Stimulated activated naive CD4-positive, alpha-beta T cell (primary cell): ENCODE data around the gene CYTH4.
A peak's percentile ranks its signal among the peaks of the same experiment; 100 is the strongest.
"Not testable (repeated sequence)": the region's sequence is repeated elsewhere in the genome, so short reads cannot be mapped to it uniquely, and the experiment has no call there.

Source experiments
- DNase-seq, 6 experiments: peaks; one replicate each; lab custom pipeline; 2025; lab: John Stamatoyannopoulos, UW

The CYTH4 gene, protein sequence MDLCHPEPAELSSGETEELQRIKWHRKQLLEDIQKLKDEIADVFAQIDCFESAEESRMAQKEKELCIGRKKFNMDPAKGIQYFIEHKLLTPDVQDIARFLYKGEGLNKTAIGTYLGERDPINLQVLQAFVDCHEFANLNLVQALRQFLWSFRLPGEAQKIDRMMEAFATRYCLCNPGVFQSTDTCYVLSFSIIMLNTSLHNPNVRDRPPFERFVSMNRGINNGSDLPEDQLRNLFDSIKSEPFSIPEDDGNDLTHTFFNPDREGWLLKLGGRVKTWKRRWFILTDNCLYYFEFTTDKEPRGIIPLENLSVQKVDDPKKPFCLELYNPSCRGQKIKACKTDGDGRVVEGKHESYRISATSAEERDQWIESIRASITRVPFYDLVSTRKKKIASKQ

DNA sequence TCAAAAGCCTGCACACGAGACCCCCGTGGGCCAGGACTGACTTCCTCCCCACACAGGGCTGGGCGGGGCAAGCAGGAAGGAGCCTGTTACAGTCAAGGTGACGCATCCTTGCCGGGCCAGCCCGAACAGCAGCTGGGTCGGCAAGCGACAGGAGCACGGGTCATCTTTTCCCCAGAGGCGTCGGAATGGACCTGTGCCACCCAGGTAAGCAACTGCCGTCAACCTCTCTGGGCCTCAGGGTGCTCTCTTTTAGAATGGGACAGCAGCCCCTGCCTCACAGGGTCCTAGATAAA lies at the start of gene CYTH4:
TSS of gene CYTH4 (plus strand) at position 124 of the 293 bp plus-strand sequence. CDS start at position 186, 62 bp downstream.
- DNase-seq, result peak; percentile 42 to 72 (median 58)

DNA sequence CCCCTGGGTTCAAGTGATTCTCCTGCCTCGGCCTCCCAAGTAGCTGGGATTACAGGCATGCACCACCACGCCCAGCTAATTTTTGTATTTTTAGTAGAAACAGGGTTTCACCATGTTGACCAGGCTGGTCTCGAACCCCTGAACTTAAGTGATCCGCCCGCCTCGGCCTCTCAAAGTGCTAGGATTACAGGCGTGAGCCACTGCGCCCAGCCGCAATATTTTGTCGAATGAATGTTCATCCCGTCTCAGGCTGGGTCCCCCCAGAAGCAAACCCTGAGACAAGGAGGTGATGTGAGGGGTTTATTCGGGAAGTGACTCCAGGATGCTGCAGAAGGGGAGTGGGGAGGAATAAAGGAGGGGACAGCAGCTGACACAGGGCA lies 48.9 kb upstream of the CYTH4 start:
- not testable (repeated sequence) for DNase-seq

DNA sequence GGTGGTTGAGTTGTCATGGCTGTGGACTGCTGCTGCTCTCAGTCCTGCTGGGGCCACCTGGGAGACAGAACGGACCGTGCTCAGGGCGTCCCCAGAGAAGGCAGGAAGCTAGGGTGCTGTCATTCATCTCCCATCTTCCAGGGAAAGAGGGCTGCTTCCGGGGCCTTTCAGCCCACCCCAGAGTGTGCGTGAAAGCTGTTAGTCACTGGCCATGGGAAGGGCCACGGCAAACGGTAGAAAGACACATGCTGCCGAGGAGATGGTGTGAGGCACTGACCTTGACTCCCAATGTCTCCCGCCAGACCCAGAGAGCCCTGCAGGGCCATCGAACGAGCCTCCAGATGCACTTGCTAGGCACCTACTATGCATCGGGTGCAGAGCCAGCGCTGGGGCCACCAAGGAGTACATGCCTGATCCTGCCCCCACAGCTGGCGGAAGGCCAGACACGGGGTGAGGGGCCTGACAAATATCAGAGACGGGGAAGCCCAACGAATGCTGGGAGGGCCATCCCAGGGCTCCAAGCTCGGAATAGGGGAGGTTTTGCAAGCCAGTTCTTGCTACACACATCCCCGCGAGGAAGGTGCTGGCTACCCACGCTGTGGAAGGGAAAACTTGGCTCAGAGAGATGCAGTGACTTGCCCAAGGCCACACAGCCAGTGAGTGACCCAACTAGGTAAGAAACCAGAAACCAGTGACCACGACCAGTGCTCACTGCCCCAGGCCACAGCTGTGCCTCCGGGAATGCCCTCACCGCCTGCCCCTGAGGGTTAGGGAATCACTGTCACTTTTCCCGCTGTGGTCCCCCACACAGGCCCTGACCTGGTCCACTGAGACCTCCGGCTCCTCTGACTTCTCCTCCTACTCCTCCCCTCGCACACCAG lies 48.3 kb upstream of the CYTH4 start:
- DNase-seq, result no peak

DNA sequence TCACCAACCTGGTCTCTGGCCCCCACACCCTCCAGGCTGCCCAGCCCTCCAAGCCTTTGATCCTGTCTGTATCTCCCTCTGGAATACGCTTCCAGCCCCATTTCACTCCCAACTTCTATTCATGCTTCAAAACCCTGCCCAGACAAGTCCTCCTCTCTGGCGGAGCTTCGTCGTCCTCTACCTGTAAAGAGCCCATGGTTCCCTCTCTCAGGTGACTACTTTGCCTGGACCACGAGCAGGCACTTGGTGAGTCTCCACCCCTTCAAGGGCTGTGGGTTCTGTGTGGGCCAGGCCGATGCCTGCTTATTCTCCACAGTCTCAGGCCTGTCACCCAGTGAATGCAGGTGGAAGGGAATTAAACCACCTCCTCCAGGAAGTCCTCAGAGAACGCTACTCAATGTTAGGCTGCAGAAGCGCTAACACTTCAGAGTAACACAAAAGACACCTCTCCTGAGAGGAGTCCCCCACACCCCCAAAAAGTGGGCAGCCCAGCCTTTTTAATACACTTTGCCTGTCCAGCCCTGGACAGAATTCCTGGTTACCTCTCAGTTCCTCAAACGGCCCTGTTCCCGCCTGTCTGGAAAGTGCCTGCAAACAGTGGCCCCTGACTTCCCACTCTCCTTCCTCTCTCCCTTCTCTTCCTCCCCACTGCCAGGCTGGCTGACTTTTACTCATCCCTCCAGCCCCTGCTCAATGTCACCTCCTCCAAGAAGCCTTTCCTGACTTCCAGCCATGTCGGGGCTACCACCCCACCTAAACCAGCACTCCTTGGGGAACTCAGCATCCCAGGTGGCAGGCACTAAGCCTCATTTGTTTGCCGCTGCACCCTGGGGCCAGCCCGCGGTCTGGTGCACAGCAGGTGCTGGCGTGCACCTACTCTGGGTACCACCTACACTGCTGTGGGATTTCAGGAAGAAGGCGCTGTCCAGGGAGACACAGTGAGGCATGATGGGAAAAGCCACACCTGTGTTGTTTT lies 47.3 kb upstream of the CYTH4 start:
- DNase-seq, result no peak

DNA sequence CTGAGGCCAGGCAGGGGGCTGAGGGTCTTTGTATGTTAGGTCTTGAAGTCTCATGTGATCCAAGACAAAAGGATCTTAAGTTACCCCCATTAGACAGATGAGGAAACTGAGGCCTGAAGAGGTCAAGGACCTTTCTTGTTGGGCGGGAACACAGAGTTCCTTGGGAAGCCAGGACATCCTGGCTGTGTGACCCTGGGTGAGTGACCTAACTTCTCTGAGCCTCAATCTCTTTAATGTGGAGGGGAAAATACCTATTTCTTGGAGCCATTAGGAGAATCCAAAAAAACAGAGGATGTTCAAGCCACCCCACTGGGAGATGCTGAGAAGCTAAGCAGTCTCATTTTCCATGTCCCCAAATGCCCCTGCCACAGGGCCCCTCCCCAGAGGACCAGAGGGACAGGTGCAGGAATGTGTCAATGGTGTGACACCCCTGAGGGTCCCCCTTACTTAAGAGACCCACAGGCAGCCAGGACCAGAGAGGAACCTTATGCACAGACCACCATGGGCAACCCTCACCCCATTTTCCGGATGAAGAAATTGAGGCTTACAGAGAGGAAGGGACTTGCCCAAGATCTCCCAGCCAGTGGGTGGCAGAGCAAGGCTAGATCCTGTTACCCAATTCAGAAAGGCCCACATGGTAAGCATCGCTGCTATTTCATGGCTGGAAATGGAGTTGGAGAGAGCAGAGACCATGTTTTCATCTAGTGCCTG lies 46.3 kb upstream of the CYTH4 start:
- peak in 1 of 6 experiments; percentile 15 for DNase-seq

DNA sequence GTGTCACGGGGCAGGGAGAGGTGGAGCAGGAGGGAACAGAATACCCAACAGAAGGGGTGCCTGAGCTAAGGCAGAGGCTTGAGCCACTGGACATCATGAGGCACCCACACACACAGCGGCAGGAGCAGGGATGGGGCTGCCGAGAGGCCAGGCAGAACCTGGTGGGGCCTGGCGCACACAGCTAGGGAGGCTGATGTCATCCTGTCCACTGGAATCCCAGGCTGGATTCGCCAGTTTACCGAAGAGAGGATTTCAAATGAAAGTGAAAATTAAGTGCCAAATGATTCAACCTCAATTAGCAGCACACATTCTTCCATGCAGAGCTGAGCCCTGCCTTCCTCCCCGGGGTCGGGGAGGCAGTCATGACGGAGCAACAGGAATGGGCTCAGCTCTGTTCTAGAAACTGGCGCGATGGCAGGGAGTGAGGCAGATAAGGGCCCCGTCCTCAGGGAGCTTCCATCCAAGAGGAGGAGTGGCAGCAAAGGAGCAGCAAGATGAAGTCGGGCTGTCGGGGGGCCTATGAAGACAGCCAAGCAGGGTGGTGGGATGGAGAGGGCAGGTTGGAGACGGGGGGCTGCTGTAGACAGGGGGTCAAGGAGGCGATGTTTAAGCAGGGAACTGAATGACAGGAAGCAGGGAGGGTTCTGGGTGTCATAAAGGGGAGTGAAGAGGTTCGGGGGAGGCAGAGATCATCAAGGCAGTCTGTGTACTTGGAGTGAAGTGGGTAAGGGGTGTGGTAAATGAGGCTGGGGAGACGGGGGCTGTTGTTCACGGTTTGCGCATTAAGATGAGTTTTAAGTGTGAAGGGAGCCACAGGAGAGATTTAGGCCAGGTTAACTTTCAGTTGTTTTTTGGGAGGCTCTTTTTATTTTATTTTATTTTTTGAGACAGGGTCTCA lies 44.7 kb upstream of the CYTH4 start:
- DNase-seq, result peak in 5 of 6 experiments; percentile 19 to 51 (median 30)

DNA sequence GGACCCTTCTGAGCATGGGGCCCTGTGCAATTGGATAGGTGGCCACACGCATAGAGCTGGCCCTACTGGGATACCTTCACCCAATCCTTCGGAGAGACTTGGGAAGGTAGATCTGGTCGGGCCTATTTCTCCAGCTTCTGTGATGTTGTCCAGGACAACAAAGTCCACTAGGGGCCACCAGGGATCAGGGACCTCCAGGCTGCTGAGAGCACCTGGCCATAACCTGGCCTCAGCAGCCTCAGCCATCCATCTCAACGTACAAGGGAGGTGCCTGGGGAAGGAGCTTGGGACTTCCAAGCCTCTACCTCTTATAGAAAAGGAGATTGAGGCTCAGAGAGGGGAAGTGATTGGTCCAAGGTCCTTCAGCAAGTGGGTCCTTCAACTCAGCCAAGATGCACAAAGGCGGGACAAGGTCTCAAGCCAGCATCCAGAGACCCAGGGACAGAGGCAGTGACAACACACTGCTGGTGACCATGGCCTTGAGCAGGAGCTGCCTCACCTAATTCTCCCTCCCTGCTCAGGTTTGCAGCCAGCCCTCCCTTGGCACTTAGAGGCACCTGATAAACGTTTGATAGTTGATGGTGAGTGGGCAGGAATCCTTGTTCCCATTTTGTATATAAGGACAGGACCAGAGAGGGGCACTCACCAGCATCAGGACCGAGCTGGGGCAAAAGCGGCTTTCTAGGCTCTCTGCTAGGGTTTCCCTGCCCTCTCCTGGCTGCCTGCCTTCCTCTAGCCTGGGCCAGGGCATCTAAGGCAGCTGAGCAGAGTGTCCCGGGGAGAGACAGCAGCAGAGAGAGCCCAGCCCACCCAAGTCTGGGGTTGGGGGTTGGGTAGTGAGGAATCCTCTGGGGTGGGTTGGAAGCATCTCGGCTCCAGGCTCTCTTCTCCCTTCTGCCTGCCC lies 42.7 kb upstream of the CYTH4 start:
- no peak for DNase-seq

DNA sequence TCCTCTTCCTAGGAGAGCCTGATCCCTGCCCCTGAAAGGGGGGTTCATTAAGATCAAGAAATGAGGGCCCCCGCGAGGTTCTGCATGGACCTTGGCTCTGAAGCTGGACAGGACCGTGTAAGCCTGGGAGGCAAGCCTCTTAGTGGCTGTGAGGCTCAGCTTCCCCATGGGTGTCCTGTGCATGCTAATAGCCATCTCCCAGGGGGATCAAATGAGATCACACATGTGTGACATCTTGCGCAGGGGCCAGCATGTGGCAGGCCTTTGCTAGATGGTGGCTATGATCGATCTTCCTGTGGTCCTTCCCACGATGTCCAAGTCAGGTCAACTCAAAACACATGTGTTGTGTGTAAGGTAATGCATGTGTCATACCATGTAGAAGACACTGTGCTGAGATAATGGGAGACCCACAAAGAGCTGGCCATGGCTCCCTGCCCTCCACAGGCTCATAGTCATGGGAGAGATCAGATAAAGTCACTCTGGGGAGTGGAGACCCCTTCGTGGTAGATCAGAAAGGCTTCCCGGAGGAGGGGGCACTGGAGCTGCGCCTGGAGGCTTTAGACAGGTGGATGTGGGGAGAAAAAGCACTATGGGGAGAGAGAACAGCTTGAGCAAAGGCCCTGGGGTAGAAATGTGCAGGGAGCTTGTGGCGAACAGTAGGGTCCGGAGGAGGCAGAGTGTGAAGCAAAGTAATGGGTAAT lies 41.9 kb upstream of the CYTH4 start:
- no peak for DNase-seq

DNA sequence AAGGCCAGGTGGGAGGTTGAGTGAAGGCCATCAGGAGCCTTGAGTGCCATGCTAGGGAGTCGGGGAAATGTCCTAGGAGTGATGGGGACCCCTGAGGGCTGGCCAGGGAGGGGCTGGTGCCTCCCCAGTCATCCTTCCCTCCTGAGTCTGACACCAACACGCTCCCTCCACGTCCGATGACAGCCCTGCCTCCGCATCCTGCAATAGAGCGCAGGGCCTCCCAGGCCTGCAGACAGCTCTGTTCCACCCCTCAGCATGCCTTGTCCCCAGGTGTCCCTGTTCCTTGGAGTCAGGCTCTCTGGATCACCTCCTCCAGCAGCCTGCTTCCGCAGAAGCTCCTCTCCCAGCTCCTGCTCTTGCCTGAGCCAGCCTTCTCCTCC lies 41.4 kb upstream of the CYTH4 start:
- DNase-seq, result peak in 2 of 6 experiments; percentile 16 to 43

DNA sequence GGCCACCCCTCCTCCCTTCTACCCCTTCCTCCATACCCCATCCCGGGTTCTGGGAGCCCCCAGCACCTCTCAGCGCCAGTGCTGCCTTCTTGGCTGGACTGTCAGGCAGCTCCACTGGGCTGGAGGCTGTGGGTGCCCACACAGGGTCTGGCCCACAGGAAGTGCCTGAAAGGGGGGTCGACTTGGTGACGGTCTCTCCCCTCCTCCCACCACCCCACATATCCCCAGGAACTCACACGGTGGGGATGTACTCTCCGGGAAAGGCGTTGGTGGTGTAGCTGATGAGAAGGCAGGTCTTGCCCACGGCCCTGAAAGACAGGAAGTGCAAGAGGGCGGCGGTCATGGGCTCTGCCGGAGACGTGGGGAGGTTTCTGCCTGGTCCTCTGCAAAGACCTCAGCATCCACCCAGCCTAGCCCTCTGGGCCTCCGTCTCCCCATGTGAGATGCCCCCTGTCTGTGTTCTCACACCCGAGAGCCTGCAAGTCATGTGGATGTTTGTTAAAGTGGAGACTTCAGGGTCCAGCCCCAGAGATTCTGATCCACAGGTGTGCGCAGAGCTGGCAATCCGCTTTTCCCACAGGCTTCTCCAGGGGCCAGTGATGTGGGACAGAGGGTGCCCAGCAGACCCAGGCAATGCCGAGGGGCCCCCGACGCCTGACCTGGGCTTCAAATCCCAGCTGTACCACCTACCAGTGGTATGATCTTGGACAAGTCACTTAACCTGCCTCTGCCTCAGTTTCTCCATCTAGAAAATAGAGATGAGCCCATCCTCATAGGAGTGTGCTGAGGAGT lies 40.8 kb upstream of the CYTH4 start:
- DNase-seq, result peak in 3 of 6 experiments; percentile 27 to 43 (median 32)

DNA sequence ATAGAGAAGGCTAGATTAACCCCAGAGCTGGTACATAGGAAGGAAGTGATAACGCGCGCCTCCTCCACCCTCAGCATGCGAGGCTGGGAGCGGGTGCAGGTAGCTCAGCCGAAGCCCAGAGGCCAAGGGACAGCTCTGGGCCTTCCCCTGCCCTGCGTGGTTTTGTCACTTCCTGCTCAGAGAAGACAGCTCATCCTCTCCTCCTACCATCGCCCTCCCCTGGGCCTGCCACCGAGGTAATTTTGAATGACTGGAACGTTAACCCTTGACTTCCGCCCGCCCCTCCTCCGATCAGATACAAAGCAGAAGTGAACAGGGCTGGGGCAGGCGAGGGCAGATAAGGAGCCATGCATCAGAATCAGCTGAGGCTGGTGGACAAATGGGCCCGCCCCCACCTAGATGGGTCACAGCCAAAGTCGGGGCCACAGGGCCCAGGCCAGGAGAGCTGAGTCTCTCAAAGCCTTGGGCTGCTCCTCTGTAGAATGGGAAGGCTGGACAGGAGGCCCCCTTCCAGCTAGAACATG lies 39.9 kb upstream of the CYTH4 start:
- peak; percentile 66 to 85 (median 82) for DNase-seq

DNA sequence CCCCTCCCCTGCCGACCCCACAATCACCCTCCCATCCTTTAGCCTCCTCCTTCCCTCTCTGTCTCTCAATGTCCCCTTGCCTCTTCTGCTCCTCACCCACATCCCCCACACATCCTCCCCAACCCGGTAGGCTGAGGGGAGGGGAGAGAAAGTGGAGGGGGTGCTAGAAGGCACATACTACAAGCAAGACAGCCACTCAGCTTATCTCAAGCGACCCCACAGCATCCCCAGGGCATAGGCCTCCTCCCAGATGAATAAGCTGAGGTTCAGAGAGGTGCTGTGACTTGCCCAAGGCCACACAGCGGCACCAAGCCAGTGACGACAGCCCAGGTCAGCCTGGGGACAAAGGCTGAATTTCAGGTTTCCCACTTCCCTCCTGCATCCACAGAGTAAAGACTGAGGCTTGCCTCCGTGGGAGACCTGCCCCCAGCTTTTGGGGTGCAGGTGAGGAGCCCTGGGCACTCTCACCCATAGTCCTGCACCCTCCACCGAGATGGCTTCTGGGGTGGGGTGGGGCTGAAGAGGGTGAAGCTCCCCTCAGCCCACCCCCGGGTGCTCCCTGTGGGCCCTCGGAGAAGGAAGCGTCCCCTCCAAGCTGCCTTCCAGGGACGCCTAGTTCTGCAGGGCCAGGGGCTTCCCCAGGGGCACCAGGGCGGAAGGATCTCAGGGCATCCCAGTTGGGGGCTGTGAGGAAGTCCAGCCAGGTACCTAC lies 38.8 kb upstream of the CYTH4 start:
- DNase-seq, result peak in 2 of 6 experiments; percentile 15 to 20

DNA sequence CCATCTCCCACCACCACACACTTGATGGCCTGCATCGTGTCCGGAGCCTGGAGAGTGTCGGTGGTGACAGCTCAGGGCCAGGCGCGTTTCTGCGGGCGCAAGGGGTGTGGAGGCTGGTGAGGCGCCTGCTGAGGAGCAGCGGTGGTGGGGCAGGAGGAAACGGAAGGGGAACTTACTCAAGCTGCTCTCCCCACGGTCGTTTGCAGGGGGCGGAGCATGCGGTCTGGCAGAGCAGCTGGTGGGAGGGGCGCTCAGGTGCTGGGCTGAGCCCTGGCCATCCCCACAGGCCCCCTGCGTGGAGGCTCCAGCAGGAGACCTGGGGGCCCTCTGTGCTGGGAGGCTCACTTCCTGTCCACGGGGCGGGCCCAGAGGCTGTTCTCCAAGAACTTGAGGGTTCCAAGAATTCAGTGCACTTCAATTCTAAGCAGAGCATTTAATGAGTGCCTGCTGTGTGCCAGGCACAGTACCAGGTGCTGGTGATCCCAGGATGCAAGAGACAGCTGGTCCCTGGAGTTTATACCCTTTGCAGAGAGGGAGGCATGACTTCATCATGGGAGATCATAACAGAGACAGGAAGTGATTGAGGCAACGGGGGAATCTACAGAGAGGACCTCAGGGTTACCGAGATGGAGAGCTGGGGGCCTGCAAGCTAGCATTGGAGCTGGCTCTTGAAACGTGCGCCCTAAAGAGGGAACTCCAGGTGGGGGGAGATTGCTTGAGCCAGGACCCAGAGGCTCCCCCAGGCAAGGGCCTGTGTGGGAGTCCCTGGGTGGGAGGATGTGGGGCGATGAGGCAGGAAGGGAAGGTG lies 38.0 kb upstream of the CYTH4 start, which contains the start of gene RAC2:
TSS of gene RAC2 (minus strand) at position 156 of the 808 bp plus-strand sequence. CDS start at position 35, 121 bp downstream.
- DNase-seq, result peak; percentile 63 to 83 (median 74)

DNA sequence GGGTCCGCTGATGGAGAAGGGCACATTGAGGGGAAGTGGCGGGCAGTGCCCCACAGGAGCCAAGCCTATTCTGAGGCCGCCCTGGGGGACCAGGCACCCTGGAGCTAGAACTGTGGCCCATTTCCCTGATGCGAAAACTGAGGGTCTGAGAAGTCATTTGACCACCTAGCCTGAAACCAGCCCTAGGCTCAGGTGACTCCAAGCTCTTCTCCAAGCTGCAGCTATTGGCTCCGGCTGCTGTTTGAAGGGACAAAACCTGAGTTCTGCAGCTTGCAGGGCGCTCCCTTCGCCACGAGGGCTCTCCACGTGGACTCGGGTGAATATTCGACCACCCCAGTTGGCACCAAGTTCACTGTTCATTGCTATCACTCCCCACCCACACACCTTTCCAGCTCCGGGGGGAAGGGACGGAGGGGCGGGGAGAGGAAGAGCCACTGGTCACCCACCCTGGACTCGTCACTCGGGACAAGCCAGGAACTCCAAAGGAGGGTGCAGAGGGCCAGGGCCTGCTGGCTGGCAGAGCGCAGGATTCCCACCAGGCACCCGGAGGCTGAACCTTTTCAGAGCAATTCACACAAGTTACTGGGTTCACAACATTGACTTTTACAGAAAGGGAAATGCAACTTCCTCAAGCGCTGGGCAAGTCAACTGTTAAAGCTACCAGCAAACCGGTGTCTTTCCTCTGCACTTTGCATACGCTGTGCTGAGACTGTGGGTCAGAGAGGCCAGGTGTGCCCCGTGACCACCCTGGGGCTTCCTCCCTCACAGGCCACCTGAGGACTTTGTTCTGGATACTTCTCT lies 37.2 kb upstream of the CYTH4 start:
- DNase-seq, result peak in 2 of 6 experiments; percentile 14 to 27

DNA sequence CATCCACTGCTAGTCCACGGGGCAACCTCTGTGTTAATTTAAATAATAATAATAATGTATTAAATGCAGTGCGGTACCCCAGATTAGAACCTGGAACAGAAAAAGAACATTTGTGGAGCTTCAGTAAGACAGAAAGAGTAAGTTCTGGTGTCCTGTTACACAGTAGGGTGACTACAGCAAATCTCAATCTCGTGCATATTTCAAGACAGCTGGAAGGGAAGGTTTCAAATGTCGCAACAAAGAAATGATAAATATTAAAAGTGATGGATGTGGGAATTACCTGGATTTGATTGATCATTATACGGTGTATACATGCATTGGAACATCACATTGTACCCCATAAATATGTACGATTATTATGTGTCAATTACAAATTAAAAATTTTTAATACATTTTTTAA lies 36.6 kb upstream of the CYTH4 start:
- DNase-seq, result no peak
